ENCODE data around the gene LAMC1. TPM values are rescaled to one million over a fixed set of nuclear protein-coding genes. Genes with fewer than 3 reads are reported as not detected.

The LAMC1 gene
- polyA plus RNA-seq, 1 donor (not counting 4 experiments of a cell fraction or from before 2014, with no cell fraction given): 66.6 TPM

DNA sequence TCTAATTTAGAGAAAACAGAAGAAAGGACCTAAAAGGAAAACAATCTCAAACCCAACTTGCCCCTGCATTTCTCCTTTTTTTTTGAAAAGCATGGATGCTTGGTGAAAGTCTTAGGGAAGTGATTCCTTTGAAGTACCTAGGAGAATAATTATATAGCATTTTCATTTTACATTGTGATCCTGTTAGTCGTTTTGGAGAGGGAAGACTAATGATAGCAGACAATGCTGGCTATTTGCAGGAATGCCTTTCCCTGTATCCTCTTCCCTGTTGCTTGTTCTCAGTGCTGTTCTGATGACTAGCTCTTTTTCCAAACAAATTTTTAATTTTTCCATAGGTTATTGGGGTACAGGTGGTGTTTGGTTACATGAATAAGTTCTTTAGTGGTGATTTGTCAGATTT lies 53.9 kb downstream of the LAMC1 start:
- no peak overlapping the region for H3K27ac ChIP-seq (ENCODE audit: control insufficient read depth, insufficient read depth, low read length)
- no peak overlapping the region for H2AFZ ChIP-seq (ENCODE audit: control insufficient read depth, low read length)
- H3K79me2 ChIP-seq (ENCODE audit: control insufficient read depth, insufficient read depth, low read length): peaks cover 55% of the 10 kb centered on the region
- peaks cover 3% of the 10 kb centered on the region for H3K9me1 ChIP-seq (ENCODE audit: control insufficient read depth, extremely low read depth, insufficient read depth, low read length)
- H3K4me3 ChIP-seq (ENCODE audit: control insufficient read depth in 2 of 3, extremely low read depth in 1 of 3, insufficient read depth in 2 of 3, low read depth in 1 of 3, low read length in 3 of 3): no peak overlapping the region
- peaks cover 5% of the 10 kb centered on the region for H4K20me1 ChIP-seq (ENCODE audit: control insufficient read depth, extremely low read depth, insufficient read depth, low read length)
- dilution Hi-C loops (cut with MboI; ENCODE audit: extremely low pct_ligation_motif_present, low sequenced_read_pairs): no loop called here
- no peak for FAIRE-seq
- H3K9ac ChIP-seq (ENCODE audit: control insufficient read depth, extremely low read depth, insufficient read depth, low read length): no peak overlapping the region
- H3K4me2 ChIP-seq (ENCODE audit: control insufficient read depth, extremely low read depth, insufficient read depth, low read depth, low read length): no peak overlapping the region
- TF ChIP-seq CTCF (optimal IDR thresholded peaks at IDR 0.05 in 1 of 3, IDR thresholded peaks at IDR 0.05 in 1 of 3, conservative IDR thresholded peaks at IDR 0.05 in 1 of 3; ENCODE audit: extremely low read depth in 1 of 3, insufficient read depth in 2 of 3, low read length in 3 of 3) (no peak), EZH2 (IDR thresholded peaks at IDR 0.05; ENCODE audit: low read length) (no peak)
- peaks cover 0 to 2% of the 10 kb centered on the region in 2 experiments for H3K36me3 ChIP-seq (ENCODE audit: control insufficient read depth in 2 of 2, extremely low read depth in 1 of 2, insufficient read depth in 2 of 2, low read length in 2 of 2)
- H3K27me3 ChIP-seq (ENCODE audit: control insufficient read depth, extremely low read depth, insufficient read depth, low read length): no peaks in the 10 kb centered on the region
- H3K4me1 ChIP-seq (ENCODE audit: control insufficient read depth, extremely low read depth, insufficient read depth, low read length): peaks cover 13% of the 10 kb centered on the region
- no peaks in the 10 kb centered on the region for H3K9me3 ChIP-seq (ENCODE audit: control insufficient read depth, low read depth, low read length)
- DNase-seq (ENCODE audit: low read depth, low spot score): no peak

DNA sequence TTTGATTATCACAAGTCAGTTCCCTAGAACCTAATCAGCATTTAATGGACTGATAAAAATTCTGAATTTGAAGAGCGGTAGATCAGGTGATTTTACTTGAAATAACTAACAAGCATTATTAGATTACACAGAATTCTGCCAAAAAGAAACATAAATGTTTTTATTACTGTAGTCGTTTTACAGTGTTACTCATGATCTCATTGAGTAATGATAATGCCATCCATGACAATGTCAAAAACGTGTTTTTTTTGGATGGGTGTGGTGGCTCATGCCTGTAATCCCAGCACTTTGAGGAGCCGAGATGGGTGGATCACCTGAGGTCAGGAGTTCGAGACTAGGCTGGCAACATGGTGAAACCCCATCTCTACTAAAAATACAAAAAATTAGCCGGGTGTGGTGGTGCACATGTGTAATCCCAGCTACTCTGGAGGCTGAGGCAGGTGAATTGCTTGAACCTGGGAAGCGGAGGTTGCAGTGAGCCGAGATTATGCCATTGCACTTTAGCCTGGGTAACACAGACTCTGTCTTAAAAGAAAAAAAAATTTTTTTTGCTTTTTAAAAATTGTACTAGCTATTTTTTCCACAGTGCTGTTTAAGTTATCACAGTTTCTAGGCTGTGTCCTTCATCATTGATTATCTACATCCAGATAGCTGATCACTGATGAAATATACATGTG lies 56.6 kb downstream of the LAMC1 start:
- Histone ChIP-seq H3K9me1 (ENCODE audit: control insufficient read depth, extremely low read depth, insufficient read depth, low read length) (peaks cover 3% of the 10 kb centered on the region), H3K36me3 (ENCODE audit: control insufficient read depth in 2 of 2, extremely low read depth in 1 of 2, insufficient read depth in 2 of 2, low read length in 2 of 2) (peaks cover 0 to 2% of the 10 kb centered on the region in 2 experiments), H3K27me3 (ENCODE audit: control insufficient read depth, extremely low read depth, insufficient read depth, low read length) (no peaks in the 10 kb centered on the region), H3K9ac (ENCODE audit: control insufficient read depth, extremely low read depth, insufficient read depth, low read length) (no peak overlapping the region), H3K4me2 (ENCODE audit: control insufficient read depth, extremely low read depth, insufficient read depth, low read depth, low read length) (no peak overlapping the region), H3K79me2 (ENCODE audit: control insufficient read depth, insufficient read depth, low read length) (peaks cover 64% of the 10 kb centered on the region), H2AFZ (ENCODE audit: control insufficient read depth, low read length) (no peak overlapping the region), H3K27ac (ENCODE audit: control insufficient read depth, insufficient read depth, low read length) (peak overlapping the region; percentile 40), H3K4me1 (ENCODE audit: control insufficient read depth, extremely low read depth, insufficient read depth, low read length) (peaks cover 13% of the 10 kb centered on the region), H3K4me3 (ENCODE audit: control insufficient read depth in 2 of 3, extremely low read depth in 1 of 3, insufficient read depth in 2 of 3, low read depth in 1 of 3, low read length in 3 of 3) (no peak overlapping the region), H3K9me3 (ENCODE audit: control insufficient read depth, low read depth, low read length) (no peaks in the 10 kb centered on the region), H4K20me1 (ENCODE audit: control insufficient read depth, extremely low read depth, insufficient read depth, low read length) (peaks cover 5% of the 10 kb centered on the region)
- no peak for TF ChIP-seq CTCF (optimal IDR thresholded peaks at IDR 0.05 in 1 of 3, IDR thresholded peaks at IDR 0.05 in 1 of 3, conservative IDR thresholded peaks at IDR 0.05 in 1 of 3; ENCODE audit: extremely low read depth in 1 of 3, insufficient read depth in 2 of 3, low read length in 3 of 3)
- no peak for TF ChIP-seq EZH2 (IDR thresholded peaks at IDR 0.05; ENCODE audit: low read length)
- dilution Hi-C loops (cut with MboI; ENCODE audit: extremely low pct_ligation_motif_present, low sequenced_read_pairs): no loop called here
- FAIRE-seq (no peak), DNase-seq (ENCODE audit: low read depth, low spot score) (no peak)

Measured in keratinocyte (primary cell).